NCI-H526 (cell line): ENCODE results near the gene ABCC11.

ENCODE experiments used
- DNase-seq, 2 experiments: peaks; one replicate each; lab custom pipeline; 2025; lab: John Stamatoyannopoulos, UW

ABCC11 gene

GRCh38 chr16:48247311-48247710 is at the start of gene ABCC11:
ABCC11 (minus strand) TSS chr16:48247539; CDS start chr16:48231921, 15,618 bp downstream.
- DNase-seq, result no peak

- DNase-seq, result no peak
Measured at GRCh38 chr16:48295488-48296281, 48.3 kb upstream of the ABCC11 start.

- no peak for DNase-seq
Measured at GRCh38 chr16:48294724-48295123, 47.4 kb upstream of the ABCC11 start.

GRCh38 chr16:48292452-48292851 is 45.1 kb upstream of the ABCC11 start:
- DNase-seq, result no peak

- no peak for DNase-seq
Measured at GRCh38 chr16:48291754-48292153, 44.4 kb upstream of the ABCC11 start.

GRCh38 chr16:48291303-48291702 is 44.0 kb upstream of the ABCC11 start:
- DNase-seq, result no peak

GRCh38 chr16:48287239-48287638 is 39.9 kb upstream of the ABCC11 start:
- DNase-seq, result no peak

- no peak for DNase-seq
Measured at GRCh38 chr16:48284772-48285409, 37.6 kb upstream of the ABCC11 start.

- no peak for DNase-seq
Measured at GRCh38 chr16:48282636-48283263, 35.4 kb upstream of the ABCC11 start.

- no peak for DNase-seq
Measured at GRCh38 chr16:48280546-48280945, 33.2 kb upstream of the ABCC11 start.

GRCh38 chr16:48279199-48279598 is 31.9 kb upstream of the ABCC11 start:
- DNase-seq, result no peak

GRCh38 chr16:48277158-48277557 is 29.8 kb upstream of the ABCC11 start:
- DNase-seq, result no peak

GRCh38 chr16:48276102-48276501 is 28.8 kb upstream of the ABCC11 start:
- no peak for DNase-seq

- DNase-seq, result no peak
Measured at GRCh38 chr16:48274476-48274875, 27.1 kb upstream of the ABCC11 start.

- no peak for DNase-seq
Measured at GRCh38 chr16:48272837-48273421, 25.6 kb upstream of the ABCC11 start.

GRCh38 chr16:48271728-48272127 is 24.4 kb upstream of the ABCC11 start:
- DNase-seq, result no peak

- no peak for DNase-seq
Measured at GRCh38 chr16:48269011-48269410, 21.7 kb upstream of the ABCC11 start.

GRCh38 chr16:48262631-48263030 is 15.3 kb upstream of the ABCC11 start:
- DNase-seq, result no peak

GRCh38 chr16:48261569-48261968 is 14.2 kb upstream of the ABCC11 start:
- DNase-seq, result no peak

GRCh38 chr16:48256579-48257177 is 9.3 kb upstream of the ABCC11 start:
- DNase-seq, result no peak

GRCh38 chr16:48252013-48252412 is 4.7 kb upstream of the ABCC11 start:
- DNase-seq, result no peak

GRCh38 chr16:48250520-48251278 is 3.4 kb upstream of the ABCC11 start:
- no peak for DNase-seq
